ENCODE results near the gene TREH.

DNA sequence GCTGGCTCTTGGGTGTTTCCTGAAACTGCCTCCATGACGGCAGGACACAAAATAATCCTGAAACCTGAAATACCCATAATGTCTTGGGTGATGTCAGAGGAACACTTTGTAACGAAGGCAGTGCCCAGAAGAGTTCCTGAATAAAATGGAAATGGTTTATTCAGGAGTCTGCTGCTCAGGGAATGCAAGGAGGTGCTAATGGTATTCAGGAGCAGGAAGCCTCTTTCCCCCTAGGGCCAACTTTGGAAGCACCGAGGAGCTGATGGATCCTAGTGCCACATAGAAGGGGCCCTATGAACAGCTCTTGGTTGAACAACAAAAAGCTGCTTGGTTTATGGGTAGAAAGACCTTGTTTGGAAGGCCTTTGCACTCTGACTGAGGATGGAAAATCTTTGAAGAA lies 15.5 kb downstream of the TREH start:
- TF ChIP-seq, protein P1, sequence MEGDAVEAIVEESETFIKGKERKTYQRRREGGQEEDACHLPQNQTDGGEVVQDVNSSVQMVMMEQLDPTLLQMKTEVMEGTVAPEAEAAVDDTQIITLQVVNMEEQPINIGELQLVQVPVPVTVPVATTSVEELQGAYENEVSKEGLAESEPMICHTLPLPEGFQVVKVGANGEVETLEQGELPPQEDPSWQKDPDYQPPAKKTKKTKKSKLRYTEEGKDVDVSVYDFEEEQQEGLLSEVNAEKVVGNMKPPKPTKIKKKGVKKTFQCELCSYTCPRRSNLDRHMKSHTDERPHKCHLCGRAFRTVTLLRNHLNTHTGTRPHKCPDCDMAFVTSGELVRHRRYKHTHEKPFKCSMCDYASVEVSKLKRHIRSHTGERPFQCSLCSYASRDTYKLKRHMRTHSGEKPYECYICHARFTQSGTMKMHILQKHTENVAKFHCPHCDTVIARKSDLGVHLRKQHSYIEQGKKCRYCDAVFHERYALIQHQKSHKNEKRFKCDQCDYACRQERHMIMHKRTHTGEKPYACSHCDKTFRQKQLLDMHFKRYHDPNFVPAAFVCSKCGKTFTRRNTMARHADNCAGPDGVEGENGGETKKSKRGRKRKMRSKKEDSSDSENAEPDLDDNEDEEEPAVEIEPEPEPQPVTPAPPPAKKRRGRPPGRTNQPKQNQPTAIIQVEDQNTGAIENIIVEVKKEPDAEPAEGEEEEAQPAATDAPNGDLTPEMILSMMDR (IDR thresholded peaks at IDR 0.05) = no peak
- no peak for TF ChIP-seq POLR2AphosphoS5 (IDR thresholded peaks at IDR 0.05; ENCODE audit: insufficient read depth in 1 of 2, low read depth in 1 of 2)

Measured in vagina (tissue), 2 donors.